Common myeloid progenitor, CD34-positive (primary cell): ENCODE measurements around the gene FAM219B.

Source experiments
- CTCF ChIA-PET: fragments of 350-600 bp; sonication (Branson Sonifier 250); formaldehyde crosslinking; loops from one replicate; lab custom pipeline; 2021; ENCODE audit warnings: antibody characterized with exemption; lab: Charles Lee
- POLR2A ChIA-PET: fragments of 350-600 bp; sonication (Branson Sonifier 250); formaldehyde crosslinking; loops from one replicate; lab custom pipeline; 2021; ENCODE audit warnings: antibody characterized with exemption; lab: Charles Lee
- DNase-seq, 3 donors: peaks; one replicate each; pipeline versions ENCODE4 v3.0.0 to v3.0.0-alpha.2; 2013
- H3K27ac ChIP-seq, 2 experiments: 1 replicate in 1 of 2; 2 replicates in 1 of 2; pipeline ENCODE4 v1.7.0; 2013; ENCODE audit warnings: inconsistent platforms in 2 of 2, low read length in 2 of 2, mild to moderate bottlenecking in 2 of 2, low read depth in 1 of 2, moderate library complexity in 1 of 2; ENCODE audit not compliant: severe bottlenecking in 2 of 2, insufficient read depth in 1 of 2, poor library complexity in 1 of 2
- H3K27me3 ChIP-seq, 5 experiments: replicated peaks in 2 of 5; 1 replicate in 3 of 5; 2 replicates in 2 of 5; pipeline versions ENCODE4 v1.6.1 to v1.7.0; 2013; ENCODE audit warnings: low read length in 4 of 5, mild to moderate bottlenecking in 2 of 5, moderate library complexity in 2 of 5, inconsistent platforms in 1 of 5; ENCODE audit not compliant: insufficient read depth in 5 of 5, control insufficient read depth in 4 of 5
- H3K36me3 ChIP-seq, 4 experiments: 1 replicate in 2 of 4; 2 replicates in 2 of 4; pipeline versions ENCODE4 v1.6.1 to v1.7.0; 2013; ENCODE audit warnings: low read length in 3 of 4, control low read depth in 1 of 4, mild to moderate bottlenecking in 1 of 4; ENCODE audit not compliant: control insufficient read depth in 4 of 4, insufficient read depth in 4 of 4
- H3K4me1 ChIP-seq, 4 experiments: 1 replicate in 3 of 4; 2 replicates in 1 of 4; pipeline versions ENCODE4 v1.6.1 to v1.7.1; 2013; ENCODE audit warnings: low read length in 3 of 4, mild to moderate bottlenecking in 3 of 4, control low read depth in 1 of 4, inconsistent platforms in 1 of 4, moderate library complexity in 1 of 4; ENCODE audit not compliant: control insufficient read depth in 4 of 4, insufficient read depth in 4 of 4; ENCODE audit errors: control extremely low read depth in 1 of 4
- H3K4me3 ChIP-seq, 7 experiments: 1 replicate in 4 of 7; 2 replicates in 3 of 7; pipeline versions ENCODE4 v1.5.1 to v1.7.0; 2013; ENCODE audit warnings: mild to moderate bottlenecking in 7 of 7, low read length in 6 of 7, moderate library complexity in 6 of 7, inconsistent platforms in 2 of 7, low read depth in 2 of 7, control low read depth in 1 of 7; ENCODE audit not compliant: insufficient read depth in 4 of 7, control insufficient read depth in 1 of 7; ENCODE audit errors: extremely low read depth in 1 of 7
- H3K9me3 ChIP-seq, 5 experiments: 1 replicate in 4 of 5; 2 replicates in 1 of 5; pipeline versions ENCODE4 v1.6.1 to v1.7.1; 2013; ENCODE audit warnings: low read length in 4 of 5, mild to moderate bottlenecking in 2 of 5, inconsistent platforms in 1 of 5, low read depth in 1 of 5, moderate library complexity in 1 of 5; ENCODE audit not compliant: control insufficient read depth in 4 of 5, insufficient read depth in 2 of 5; ENCODE audit errors: control extremely low read depth in 1 of 5
- WGBS: methylation state at CpG from one replicate; pipeline ENCODE4 v1.1.5; 2013; ENCODE audit not compliant: insufficient coverage; 5-methylcytosine and 5-hydroxymethylcytosine counted together

Gene FAM219B

DNA sequence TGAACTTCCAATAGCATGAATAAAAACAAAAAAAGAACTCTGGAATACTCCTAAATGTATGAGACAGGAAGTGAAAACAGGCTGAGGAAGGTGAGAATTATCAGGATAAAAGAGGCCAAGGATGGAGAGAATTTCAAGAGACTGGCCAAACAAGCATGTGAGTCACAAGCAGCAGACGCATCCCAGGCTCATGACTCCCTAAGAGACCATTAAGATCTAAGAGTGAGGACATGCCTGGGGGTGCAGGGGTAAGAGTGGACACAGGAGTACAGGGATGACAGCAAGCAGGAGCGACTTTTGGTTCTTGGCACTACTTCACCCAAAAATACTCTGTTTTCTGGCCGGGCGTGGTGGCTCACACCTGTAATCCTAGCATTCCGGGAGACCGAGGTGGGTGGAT is 40.6 kb downstream of the FAM219B start:
- POLR2A ChIA-PET, result no interaction called here
- H3K27me3 ChIP-seq, result no peaks in the 10 kb centered on the region
- no peaks in the 10 kb centered on the region for H3K9me3 ChIP-seq
- peaks cover 0 to 16% (median 4%) of the 10 kb centered on the region in 4 experiments for H3K36me3 ChIP-seq
- CTCF ChIA-PET, result interaction anchor here (0.7 to 6.6 kb wide), 3 partner anchors 8 to 35 kb away, joined by 3 to 67 read pairs (median 3); no protein-coding TSS in a partner anchor
- DNase-seq, result peak in 1 of 3 donors; percentile 32
- H3K4me3 ChIP-seq, result no peak overlapping the region
- H3K4me1 ChIP-seq, result peaks cover 39 to 78% (median 71%) of the 10 kb centered on the region in 4 experiments
- 96% methylated on average over 6 of the region's 6 CpGs for WGBS
- H3K27ac ChIP-seq, result peak overlapping the region in 1 of 2 experiments; percentile 9

DNA sequence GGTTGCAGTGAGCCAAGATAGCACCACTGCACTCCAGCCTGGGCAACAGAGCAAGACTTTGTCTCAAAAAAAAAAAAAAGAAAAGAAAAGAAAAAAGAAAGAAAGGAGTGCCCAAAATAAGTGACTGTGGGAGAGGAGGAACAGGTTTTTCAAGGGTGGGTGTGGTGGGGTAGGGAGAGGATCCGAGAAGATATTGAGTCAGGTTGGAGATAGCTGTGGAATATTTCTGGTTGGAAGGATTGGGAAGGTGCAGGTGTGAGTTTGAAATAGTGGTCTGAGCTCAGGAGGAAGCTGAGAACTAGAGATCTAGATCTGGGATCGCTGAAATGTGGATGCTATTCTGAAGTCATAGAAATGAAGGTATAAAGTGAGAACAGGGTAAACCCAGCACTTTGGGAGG is 41.3 kb downstream of the FAM219B start:
- 67% methylated on average over 2 of the region's 2 CpGs for WGBS
- H3K27me3 ChIP-seq, result no peaks in the 10 kb centered on the region
- no peak overlapping the region for H3K27ac ChIP-seq
- ChIA-PET CTCF (interaction anchor here (1.5 to 2.8 kb wide), 2 partner anchors 21 to 37 kb away, joined by 3 to 17 read pairs; no protein-coding TSS in a partner anchor), POLR2A (no interaction called here)
- no peak for DNase-seq
- peaks cover 0 to 17% (median 4%) of the 10 kb centered on the region in 4 experiments for H3K36me3 ChIP-seq
- no peak overlapping the region for H3K4me3 ChIP-seq
- H3K4me1 ChIP-seq, result peaks cover 32 to 71% (median 63%) of the 10 kb centered on the region in 4 experiments
- no peaks in the 10 kb centered on the region for H3K9me3 ChIP-seq

DNA sequence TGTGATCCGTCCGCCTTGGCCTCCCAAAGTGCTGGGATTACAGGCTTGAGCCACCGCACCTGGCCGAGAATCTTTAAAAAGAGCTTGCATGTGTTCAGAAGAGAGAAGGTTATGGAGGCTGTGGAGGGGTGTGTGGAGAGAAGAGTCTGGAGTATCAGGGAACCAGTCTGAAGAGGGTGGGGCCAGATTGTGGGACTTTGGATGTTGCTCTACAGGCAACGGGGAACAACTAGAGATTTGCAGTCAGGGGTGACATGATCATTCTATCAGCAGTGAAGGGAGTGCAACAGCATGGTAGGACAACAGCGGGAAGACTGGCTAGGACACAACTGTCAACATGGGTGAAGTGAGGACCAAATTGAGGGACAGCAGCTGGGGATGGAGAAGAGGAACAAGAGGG is 42.4 kb downstream of the FAM219B start:
- Histone ChIP-seq H3K4me3 (no peak overlapping the region), H3K27ac (no peak overlapping the region), H3K9me3 (no peaks in the 10 kb centered on the region), H3K27me3 (no peaks in the 10 kb centered on the region), H3K36me3 (peaks cover 0 to 18% (median 4%) of the 10 kb centered on the region in 4 experiments), H3K4me1 (peaks cover 27 to 68% (median 63%) of the 10 kb centered on the region in 4 experiments)
- POLR2A ChIA-PET, result interaction anchor here (0.6 kb wide), 1 partner anchor 93 kb away, joined by 3 read pairs; no protein-coding TSS in a partner anchor
- DNase-seq, result no peak
- 88% methylated on average over 2 of the region's 6 CpGs for WGBS
- CTCF ChIA-PET, result interaction anchor here (1.1 to 2.8 kb wide), 3 partner anchors 17 to 38 kb away, joined by 3 to 17 read pairs (median 3); no protein-coding TSS in a partner anchor

DNA sequence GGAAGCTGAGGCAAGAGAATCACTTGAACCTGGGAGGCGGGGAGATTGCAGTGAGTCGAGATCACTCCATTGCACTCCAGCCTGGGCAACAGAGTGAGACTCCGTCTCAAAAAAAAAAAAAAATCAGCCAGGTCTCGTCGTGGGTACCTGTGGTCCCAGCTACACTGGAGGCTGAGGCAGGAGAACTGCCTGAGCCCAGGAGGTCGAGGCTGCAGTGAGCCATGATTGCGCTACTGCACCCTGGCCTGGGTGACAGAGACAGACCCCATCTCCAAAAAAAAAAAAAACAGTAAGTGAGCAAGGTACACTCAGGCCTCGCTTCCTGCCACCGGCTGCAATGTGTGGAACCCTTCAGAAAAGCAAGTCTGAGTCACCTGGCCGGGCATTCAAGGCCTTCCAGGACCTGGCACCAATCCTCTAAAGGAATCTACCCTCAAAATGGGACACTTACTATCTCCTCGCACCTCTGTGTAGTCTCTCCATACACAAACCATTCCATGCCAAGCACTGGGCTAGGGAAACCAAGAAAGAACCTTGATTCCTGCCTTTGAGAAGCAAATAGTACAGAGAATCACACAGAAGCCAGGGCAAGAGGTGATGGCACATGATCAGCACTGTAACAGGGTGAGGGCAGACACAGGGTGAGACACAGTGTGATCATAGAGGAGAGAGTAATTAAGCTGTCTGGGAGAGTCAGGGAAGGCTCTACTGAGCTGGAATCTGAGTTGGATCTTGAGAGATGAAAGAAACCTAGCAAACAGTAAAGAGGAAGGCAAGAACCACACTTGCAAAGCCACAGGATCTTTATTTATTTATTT is 43.2 kb downstream of the FAM219B start:
- WGBS, result 77% methylated on average over 10 of the region's 11 CpGs
- Histone ChIP-seq H3K4me1 (peaks cover 19 to 67% (median 62%) of the 10 kb centered on the region in 4 experiments), H3K9me3 (no peaks in the 10 kb centered on the region), H3K36me3 (peaks cover 0 to 24% (median 4%) of the 10 kb centered on the region in 4 experiments), H3K4me3 (peak overlapping the region in 2 of 7 experiments; percentile 7 to 13), H3K27ac (peak overlapping the region in 1 of 2 experiments; percentile 40), H3K27me3 (no peaks in the 10 kb centered on the region)
- POLR2A ChIA-PET, result interaction anchor here (0.6 kb wide), 2 partner anchors 84 to 94 kb away, joined by 3 read pairs; no protein-coding TSS in a partner anchor
- DNase-seq, result peak in 2 of 3 donors; percentile 31 to 45
- CTCF ChIA-PET, result interaction anchor here (1.1 to 2.8 kb wide), 2 partner anchors 16 to 39 kb away, joined by 3 to 17 read pairs; no protein-coding TSS in a partner anchor

DNA sequence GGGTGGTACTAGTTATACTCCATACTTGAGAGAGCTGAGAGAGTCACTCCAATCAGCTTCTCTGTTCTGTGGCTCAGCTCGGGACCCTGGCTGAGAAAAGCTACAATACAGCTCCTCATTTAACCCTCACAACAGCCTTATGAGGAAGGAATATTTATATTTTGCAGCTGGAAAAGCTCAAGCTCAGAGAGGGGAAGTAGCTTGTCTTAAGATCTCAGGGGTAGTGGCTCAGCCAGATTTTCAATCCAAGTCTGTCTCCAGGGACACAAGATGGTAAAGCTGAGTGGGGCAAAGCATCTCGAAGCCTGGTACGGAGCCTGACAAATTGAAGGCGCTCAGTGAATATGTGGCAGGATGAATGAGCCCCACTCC is 48.3 kb downstream of the FAM219B start:
- Histone ChIP-seq H3K36me3 (peaks cover 2 to 42% (median 16%) of the 10 kb centered on the region in 4 experiments), H3K27me3 (no peaks in the 10 kb centered on the region), H3K4me1 (peaks cover 2 to 43% (median 39%) of the 10 kb centered on the region in 4 experiments), H3K4me3 (no peak overlapping the region), H3K9me3 (no peaks in the 10 kb centered on the region), H3K27ac (no peak overlapping the region)
- POLR2A ChIA-PET, result interaction anchor here (0.6 to 1.9 kb wide), 4 partner anchors 10 to 18 kb away, joined by 3 to 13 read pairs (median 8); partner anchors contain the start of gene SCAMP2
- 89% methylated on average over 3 of the region's 4 CpGs for WGBS
- DNase-seq, result no peak
- CTCF ChIA-PET, result interaction anchor here (0.6 to 8.9 kb wide), 10 partner anchors 8 to 65 kb away, joined by 3 to 58 read pairs (median 6); partner anchors contain the start of gene ULK3

DNA sequence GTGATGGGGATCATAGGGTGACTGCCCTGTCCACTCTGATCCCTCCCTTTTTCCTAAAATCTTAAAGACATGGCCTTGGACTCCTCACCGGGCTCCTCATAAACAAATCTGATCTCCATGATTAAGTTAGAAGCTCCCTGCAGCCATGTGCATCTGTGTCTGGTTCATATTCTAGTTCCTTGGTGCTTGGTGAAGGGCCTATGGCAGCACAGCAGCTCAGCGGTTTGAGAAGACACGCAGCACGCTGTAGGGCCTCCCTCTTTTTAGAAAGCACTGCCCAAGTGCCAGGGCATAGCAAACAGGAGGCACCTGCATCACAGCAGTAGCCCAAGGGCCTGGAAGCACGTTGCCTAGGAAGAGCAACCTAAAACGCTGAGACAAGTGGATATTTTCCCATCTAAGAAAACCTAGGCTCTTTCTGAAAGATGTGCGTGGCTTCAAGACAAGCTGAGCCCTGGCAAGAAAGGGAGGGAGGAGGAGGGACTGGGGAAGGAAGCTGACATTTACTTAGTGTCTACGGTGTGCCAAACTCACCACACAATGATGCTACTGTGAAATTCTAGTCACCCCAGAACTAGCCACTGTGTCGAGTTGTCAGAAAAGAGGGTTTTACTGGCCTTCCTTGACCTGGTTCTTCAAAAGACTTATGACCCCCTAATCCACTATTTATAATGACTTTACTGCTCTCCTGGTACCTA is 48.8 kb downstream of the FAM219B start:
- H3K27me3 ChIP-seq, result no peaks in the 10 kb centered on the region
- WGBS, result 70% methylated on average over 4 of the region's 9 CpGs
- H3K9me3 ChIP-seq, result no peaks in the 10 kb centered on the region
- peaks cover 2 to 38% (median 36%) of the 10 kb centered on the region in 4 experiments for H3K4me1 ChIP-seq
- H3K36me3 ChIP-seq, result peaks cover 3 to 47% (median 19%) of the 10 kb centered on the region in 4 experiments
- no peak overlapping the region for H3K4me3 ChIP-seq
- no peak for DNase-seq
- CTCF ChIA-PET, result interaction anchor here (0.7 to 8.9 kb wide), 11 partner anchors 9 to 52 kb away, joined by 3 to 58 read pairs (median 6); partner anchors contain the start of gene ULK3
- no peak overlapping the region for H3K27ac ChIP-seq
- POLR2A ChIA-PET, result interaction anchor here (1.3 to 1.9 kb wide), 3 partner anchors 10 to 15 kb away, joined by 4 to 13 read pairs (median 12); partner anchors contain the start of gene SCAMP2
